Heart left ventricle (tissue), 13 donors: ENCODE data around the gene CHAF1B.

Experiments
- CTCF ChIP-seq, 12 donors: fragments of 200-600 bp; sonication (generic) in 4 of 12; IDR thresholded peaks; one replicate each; pipeline versions ENCODE4 v1.5.0 to v1.8.0; 2018 to 2022; ENCODE audit warnings: antibody characterized with exemption in 12 of 12, mild to moderate bottlenecking in 5 of 12
- POLR2A ChIP-seq, 2 donors: fragments of 450-650 bp; IDR thresholded peaks; one replicate each; pipeline ENCODE4 v1.6.1; 2017; ENCODE audit warnings: antibody characterized with exemption in 2 of 2, mild to moderate bottlenecking in 2 of 2, moderate library complexity in 2 of 2
- donor health status: ischemic (EF 13 %, LVEDD 7.1; RV severe dilation, severe dysfunction).
- donor health status: DM: no; HTN: yes; CAD: no.
- donor health status: DM: no; HTN: no; CAD: no.
- donor health status: ischemic (EF 25% LVEDD 6.9; RV normal size, moderate dysfunction).
- donor health status: ischemic (EF 25% LVEDD 5.7; RV mildly dilated, moderate dysfunction).
- donor health status: ischemic (EF 35%, LVEDD 5.7; RV mildly dilated, moderate dysfunction).
- donor health status: nonischemic (EF 11% LVEDD 7.7; RV severe dilation, severe dysfunction).
- donor health status: DM: yes; HTN: yes; CAD: no.
- donor health status: PGD.
- donor health status: ischemic (EF 29% LVEDD 5.4; RV normal size, mild dysfunction).
- donor health status: nonischemic (EF 23%, LVEDD 6.1; RV moderate dilation, normal function).

- TF ChIP-seq POLR2A (IDR thresholded peaks at IDR 0.05) (no peak), CTCF (IDR thresholded peaks at IDR 0.05) (no peak)
Measured at GRCh38 chr21:36465478-36465877, 80.3 kb downstream of the CHAF1B start.
